GM18505 (cell line): ENCODE results near the gene DMWD.
A peak's percentile ranks its signal among the peaks of the same experiment; 100 is the strongest.
"Not testable (repeated sequence)": the region's sequence is repeated elsewhere in the genome, so short reads cannot be mapped to it uniquely, and the experiment has no call there.

Source experiments
- ATAC-seq: cut with Tn5 transposase; IDR thresholded peaks from one replicate; pipeline ENCODE4 v1.9.1; 2021; ENCODE audit not compliant: unreplicated experiment
- POLR2A ChIP-seq: IDR thresholded peaks from 4 replicates; pipeline ENCODE4 v1.6.1; 2011; ENCODE audit warnings: borderline replicate concordance; ENCODE audit not compliant: insufficient read depth, insufficient read length; ENCODE audit errors: extremely low read depth

DMWD gene

GRCh38 chr19:45805719-45806118, 13.1 kb upstream of the DMWD start:
- TF ChIP-seq POLR2A = no peak
- ATAC-seq = no peak

GRCh38 chr19:45804959-45805230, 12.2 kb upstream of the DMWD start:
- ATAC-seq = no peak
- TF ChIP-seq POLR2A = no peak

DNA sequence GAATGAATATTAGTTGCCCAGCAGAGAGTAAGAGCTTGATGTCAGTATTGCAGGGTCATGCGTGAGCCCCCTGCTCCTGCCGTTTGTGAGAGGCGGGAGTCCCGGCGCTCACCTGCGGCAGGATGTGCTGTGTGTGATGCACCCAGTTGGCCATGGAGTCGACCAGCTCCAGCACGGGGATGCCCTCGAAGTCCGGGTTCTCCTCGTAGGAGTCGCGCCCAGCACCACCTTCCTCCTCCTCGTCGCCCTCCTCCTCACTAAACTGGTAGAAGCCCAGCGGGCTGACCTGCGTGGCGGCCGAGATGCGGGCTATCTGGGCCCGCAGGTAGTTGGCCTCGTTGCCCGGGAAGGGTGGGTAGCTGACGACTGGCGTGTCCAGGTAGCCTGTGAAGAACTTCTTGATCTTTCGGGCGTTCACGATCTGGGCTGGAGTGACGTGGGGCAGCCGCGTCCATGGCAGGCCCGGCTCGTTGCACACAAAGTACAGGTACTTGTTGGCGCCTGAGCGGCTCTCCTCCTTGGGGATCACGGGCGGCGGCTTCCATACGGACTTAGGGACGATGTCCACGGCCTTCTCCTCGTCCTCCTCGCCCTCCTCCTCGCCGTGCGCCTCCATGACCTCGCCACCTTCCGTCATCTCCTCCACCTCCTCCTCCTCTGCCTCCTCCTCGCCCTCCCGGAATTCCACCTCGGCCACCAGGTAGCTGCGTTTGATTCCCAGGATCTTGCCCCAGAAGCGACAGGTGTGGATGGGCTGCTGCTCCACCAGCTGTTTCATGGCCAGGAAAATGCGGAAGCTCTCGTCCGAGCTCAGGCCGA, 11.7 kb upstream of the DMWD start:
- TF ChIP-seq POLR2A = no peak
- no peak for ATAC-seq

DNA sequence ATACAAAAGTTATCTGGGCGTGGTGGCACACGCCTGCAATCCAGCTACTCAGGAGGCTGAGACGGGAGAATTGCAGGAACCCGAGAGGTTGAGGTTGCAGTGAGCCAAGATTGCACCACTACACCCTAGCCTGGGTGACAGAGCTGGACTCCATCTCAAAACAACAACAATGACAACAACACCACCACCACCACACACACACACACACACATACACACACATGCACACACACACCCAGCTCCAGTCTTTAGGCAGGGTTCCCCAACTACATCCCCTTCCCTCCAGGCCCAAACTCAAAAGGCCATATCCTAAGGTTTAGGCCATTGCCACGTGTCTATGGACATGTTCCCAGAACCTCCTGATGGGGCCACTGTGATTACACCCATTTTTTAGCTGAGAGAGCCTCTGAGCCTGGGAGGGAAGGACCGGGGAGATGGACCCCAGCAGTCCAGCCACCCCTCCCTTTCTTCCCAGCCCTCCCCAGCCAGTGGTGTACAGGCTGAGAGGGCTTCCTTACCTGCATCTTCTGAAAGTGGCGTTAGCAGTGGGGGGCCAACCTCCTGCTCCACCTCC, 9.0 kb upstream of the DMWD start:
- ATAC-seq = no peak
- TF ChIP-seq POLR2A = no peak

DNA sequence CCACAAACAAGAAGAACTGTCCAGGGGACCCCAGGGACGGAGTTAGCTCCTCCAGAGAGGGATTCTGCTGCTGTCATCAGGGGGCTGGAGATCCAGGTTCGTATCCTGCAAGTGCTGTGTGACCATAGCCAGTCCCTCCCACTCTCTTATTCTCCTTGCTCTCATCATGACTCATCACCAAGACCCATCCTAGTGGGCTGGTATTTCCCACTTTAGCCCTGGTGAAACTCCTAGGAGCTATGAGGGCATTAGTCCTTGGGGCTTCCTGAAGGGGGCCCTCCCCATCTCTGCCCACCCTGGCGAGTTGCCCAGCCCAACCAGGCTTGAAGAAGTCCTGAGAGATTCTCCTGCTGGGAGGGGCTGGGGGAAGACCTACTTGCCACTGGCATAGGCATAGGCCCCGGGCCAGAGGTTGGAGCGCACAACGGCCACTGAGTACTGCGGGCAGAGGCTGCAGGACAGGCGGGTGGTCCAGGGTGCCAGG, 7.5 kb upstream of the DMWD start:
- TF ChIP-seq POLR2A = no peak
- no peak for ATAC-seq

- not testable (repeated sequence) for ATAC-seq
Observed at GRCh38 chr19:45799541-45799940, 6.9 kb upstream of the DMWD start.

DNA sequence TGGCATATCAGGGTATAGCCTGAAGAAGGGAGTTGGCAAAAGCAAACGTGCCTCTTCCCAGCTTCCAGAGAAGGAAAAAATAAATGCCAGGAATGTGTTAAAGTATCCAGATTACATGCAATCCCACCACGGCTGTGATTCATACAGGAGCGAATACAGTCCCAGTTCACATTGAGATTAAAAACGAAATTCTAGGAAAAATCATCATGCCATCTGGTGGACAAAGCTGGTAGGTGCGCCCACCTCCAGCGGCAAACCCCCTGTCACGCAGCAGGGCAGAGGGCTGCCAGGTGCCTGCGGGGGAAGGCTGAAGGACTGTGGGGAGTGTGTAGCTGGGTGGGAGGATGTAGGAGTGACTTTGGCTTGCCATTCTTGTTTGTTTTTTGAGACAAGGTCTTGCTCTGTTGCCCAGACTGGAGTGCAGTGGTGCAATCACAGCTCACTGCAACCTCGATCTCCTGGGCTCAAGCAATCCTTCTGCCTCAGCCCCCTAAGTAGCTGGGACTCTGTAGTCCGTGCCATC, 6.4 kb upstream of the DMWD start:
- no peak for TF ChIP-seq POLR2A
- ATAC-seq = no peak

DNA sequence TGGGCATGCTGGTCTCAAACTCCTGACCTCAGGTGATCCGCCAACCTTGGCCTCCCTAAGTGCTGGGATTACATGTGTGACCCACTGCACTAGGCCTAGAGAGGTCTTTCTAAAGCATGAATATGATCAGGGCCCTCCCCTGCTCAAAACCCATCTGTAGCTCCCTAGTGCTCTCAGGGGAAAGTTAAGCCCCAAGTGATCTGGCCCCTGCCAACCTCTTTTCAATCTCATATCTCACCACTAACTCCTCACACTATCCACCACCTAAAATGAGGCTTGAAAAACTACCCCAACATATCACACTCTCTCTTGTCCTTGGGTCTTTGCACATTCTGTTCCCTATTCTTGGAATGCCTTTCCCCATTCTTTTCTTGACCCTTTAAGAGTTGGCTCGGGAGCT, 2.0 kb upstream of the DMWD start:
- no peak for TF ChIP-seq POLR2A

GRCh38 chr19:45793876-45794275, 1.2 kb upstream of the DMWD start:
- no peak for TF ChIP-seq POLR2A
- no peak for ATAC-seq

More for the DNA sequence above, 2.0 kb upstream of the DMWD start:
- no peak for ATAC-seq

- no peak for TF ChIP-seq POLR2A
- no peak for ATAC-seq
Observed at GRCh38 chr19:45793178-45793564, 526 bp upstream of the DMWD start.

GRCh38 chr19:45791744-45792469, 738 bp downstream of the DMWD start:
- no peak for TF ChIP-seq POLR2A
- ATAC-seq = peak; percentile 34

GRCh38 chr19:45790942-45791341, 1.7 kb downstream of the DMWD start:
- no peak for ATAC-seq
- TF ChIP-seq POLR2A = no peak

DNA sequence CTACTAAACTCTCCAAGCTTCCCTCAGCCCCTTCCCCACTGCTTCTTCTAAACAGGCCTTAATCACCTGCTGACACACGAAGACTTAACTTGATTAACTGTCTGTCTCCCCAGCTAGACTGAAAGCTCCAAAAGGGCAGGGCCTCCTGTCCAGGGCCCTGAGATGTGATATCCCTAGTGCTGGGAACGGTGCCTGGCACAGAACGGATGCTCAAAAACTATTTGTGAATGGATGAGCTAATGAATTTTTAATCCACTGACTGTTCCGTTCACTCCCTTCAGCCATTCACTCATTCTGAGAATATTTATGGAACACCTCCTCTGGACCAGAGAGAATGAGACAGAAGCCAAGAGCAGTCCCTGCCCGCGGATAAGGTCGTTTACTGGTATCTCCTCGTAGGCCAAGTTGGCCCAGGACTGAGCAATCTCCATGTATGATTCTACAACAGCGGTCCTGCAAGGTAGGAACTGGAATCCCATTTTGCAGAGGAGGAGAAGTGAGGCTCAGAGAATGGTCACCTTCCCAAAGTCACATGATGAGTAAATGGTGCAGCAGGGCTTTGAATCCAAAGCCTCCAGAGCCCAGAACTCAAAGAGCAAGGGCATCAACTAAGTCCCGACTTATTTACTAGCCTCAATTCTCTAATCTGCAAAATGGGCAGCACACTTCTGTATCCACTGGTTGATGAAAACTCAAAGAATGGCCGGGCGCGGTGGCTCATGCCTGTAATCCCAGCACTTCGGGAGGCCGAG, 3.4 kb downstream of the DMWD start:
- TF ChIP-seq POLR2A = no peak
- ATAC-seq = no peak
